A673 (cell line): Measurements from ENCODE around the gene PBX1.

Experiments used
- CTCF ChIP-seq: fragments of 300-800, 200-600 bp; sonication (generic); conservative IDR thresholded peaks from 2 replicates; pipeline ENCODE4 v1.5.1; 2017; ENCODE audit warnings: low read depth, mild to moderate bottlenecking, antibody characterized with exemption, low read length, moderate library complexity, mixed read lengths
- EZH2 ChIP-seq: fragments of 200-600 bp; sonication (generic); IDR thresholded peaks from 2 replicates; pipeline ENCODE4 v1.6.1; 2017; ENCODE audit warnings: borderline replicate concordance, low read depth, mild to moderate bottlenecking, mixed read lengths, antibody characterized with exemption, low read length; ENCODE audit not compliant: poor library complexity, severe bottlenecking

GRCh38 chr1:164781972-164782371 lies 223.0 kb downstream of the PBX1 start:
- TF ChIP-seq EZH2 (no peak), CTCF (no peak)
